Testis (tissue), 3 donors: ENCODE results near the gene CASP2. TPM values are rescaled to one million over a fixed set of nuclear protein-coding genes. Genes with fewer than 3 reads are reported as not detected.

Source experiments
- DNase-seq: peaks from one replicate; pipeline ENCODE4 v3.0.0-alpha.2; 2019
- H3K27ac ChIP-seq, 2 donors: fragments of 200-600 bp; sonication (generic); one replicate each; pipeline ENCODE4 v1.5.1; 2019
- H3K27me3 ChIP-seq: fragments of 200-600 bp; sonication (generic); one replicate; pipeline ENCODE4 v1.5.1; 2019
- H3K36me3 ChIP-seq: fragments of 200-600 bp; sonication (generic); one replicate; pipeline ENCODE4 v1.5.1; 2017; ENCODE audit warnings: low read depth; ENCODE audit errors: missing control alignments
- H3K4me1 ChIP-seq: fragments of 200-600 bp; sonication (generic); one replicate; pipeline ENCODE4 v1.5.1; 2019
- H3K4me3 ChIP-seq, 2 donors: fragments of 200-600 bp; sonication (generic); one replicate each; pipeline ENCODE4 v1.5.1; 2017 to 2019
- H3K9me3 ChIP-seq: fragments of 200-600 bp; sonication (generic); one replicate; pipeline ENCODE4 v1.5.1; 2017
- POLR2A ChIP-seq: fragments of 450-650 bp; IDR thresholded peaks from one replicate; pipeline ENCODE4 v1.6.1; 2017; ENCODE audit warnings: antibody characterized with exemption, mild to moderate bottlenecking, moderate library complexity
- WGBS, 2 donors: methylation state at CpG; one replicate each; pipeline ENCODE4 v1.1.5; 2018; 5-methylcytosine and 5-hydroxymethylcytosine counted together
- intact Hi-C: fragments of 100-400 bp; cut with DNase I; formaldehyde crosslinking; loops from one replicate; pipeline ENCODE4 v1.15.1; 2023; ENCODE audit warnings: low total_unique reads
- polyA plus RNA-seq: library from polyadenylated mRNA; stranded (reverse); fragments of 350-450 nt; fragmentation: Illumina TruSeq; extraction: RNeasy Lipid Tissue Mini Kit (QIAGEN cat#74804); gene quantifications from one replicate; pipeline ENCODE4 v1.2.3, GENCODE V29; 2014; ENCODE audit warnings: low read depth, low replicate concordance; ENCODE audit not compliant: insufficient read depth
- total RNA-seq, 2 donors: library from RNA; depleted of rRNA; stranded (reverse); fragments of >200 nt; gene quantifications; one replicate each; pipeline ENCODE4 v1.2.3, GENCODE V29; 2016
- TF ChIP-seq, protein P1 (sequence below), 3 experiments: fragments of 450-650 bp in 2 of 3; fragments of 200-600 bp in 1 of 3; sonication (generic) in 1 of 3; IDR thresholded peaks; one replicate each; pipeline ENCODE4 v1.5.1; 2016 to 2019; ENCODE audit warnings: antibody characterized with exemption in 3 of 3, mild to moderate bottlenecking in 2 of 3, moderate library complexity in 1 of 3

The CASP2 gene
- total and polyA plus RNA-seq, 3 donors from 2014 or later = 20.7 to 26.5 (median 23.6) TPM

DNA sequence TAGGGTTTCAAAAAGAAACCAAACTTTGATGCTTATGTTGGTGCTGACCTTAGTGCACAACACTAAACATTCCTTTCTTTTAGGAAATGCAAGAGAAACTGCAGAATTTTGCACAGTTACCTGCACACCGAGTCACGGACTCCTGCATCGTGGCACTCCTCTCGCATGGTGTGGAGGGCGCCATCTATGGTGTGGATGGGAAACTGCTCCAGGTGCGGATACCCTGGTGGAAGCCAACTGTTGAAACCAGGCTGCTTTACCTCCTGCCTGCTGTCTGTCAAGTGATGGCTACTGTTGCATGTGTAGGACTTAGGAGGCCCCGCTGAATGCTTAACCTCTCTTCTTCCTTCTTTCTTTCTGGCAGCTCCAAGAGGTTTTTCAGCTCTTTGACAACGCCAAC lies 11.7 kb downstream of the CASP2 start:
- 73 to 79% methylated on average over 8 of the region's 8 CpGs for WGBS, 2 donors
- peak; percentile 53 for DNase-seq
- no peaks in the 10 kb centered on the region for H3K27me3 ChIP-seq
- TF ChIP-seq POLR2A = no peak
- TF ChIP-seq, protein P1, sequence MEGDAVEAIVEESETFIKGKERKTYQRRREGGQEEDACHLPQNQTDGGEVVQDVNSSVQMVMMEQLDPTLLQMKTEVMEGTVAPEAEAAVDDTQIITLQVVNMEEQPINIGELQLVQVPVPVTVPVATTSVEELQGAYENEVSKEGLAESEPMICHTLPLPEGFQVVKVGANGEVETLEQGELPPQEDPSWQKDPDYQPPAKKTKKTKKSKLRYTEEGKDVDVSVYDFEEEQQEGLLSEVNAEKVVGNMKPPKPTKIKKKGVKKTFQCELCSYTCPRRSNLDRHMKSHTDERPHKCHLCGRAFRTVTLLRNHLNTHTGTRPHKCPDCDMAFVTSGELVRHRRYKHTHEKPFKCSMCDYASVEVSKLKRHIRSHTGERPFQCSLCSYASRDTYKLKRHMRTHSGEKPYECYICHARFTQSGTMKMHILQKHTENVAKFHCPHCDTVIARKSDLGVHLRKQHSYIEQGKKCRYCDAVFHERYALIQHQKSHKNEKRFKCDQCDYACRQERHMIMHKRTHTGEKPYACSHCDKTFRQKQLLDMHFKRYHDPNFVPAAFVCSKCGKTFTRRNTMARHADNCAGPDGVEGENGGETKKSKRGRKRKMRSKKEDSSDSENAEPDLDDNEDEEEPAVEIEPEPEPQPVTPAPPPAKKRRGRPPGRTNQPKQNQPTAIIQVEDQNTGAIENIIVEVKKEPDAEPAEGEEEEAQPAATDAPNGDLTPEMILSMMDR (IDR thresholded peaks at IDR 0.05) = peak in 1 of 3 experiments; percentile 37
- no peaks in the 10 kb centered on the region for H3K36me3 ChIP-seq
- H3K9me3 ChIP-seq = no peaks in the 10 kb centered on the region
- intact Hi-C loops = no loop called here
- no peak overlapping the region for H3K4me3 ChIP-seq
- H3K4me1 ChIP-seq = no peaks in the 10 kb centered on the region
- no peak overlapping the region for H3K27ac ChIP-seq

DNA sequence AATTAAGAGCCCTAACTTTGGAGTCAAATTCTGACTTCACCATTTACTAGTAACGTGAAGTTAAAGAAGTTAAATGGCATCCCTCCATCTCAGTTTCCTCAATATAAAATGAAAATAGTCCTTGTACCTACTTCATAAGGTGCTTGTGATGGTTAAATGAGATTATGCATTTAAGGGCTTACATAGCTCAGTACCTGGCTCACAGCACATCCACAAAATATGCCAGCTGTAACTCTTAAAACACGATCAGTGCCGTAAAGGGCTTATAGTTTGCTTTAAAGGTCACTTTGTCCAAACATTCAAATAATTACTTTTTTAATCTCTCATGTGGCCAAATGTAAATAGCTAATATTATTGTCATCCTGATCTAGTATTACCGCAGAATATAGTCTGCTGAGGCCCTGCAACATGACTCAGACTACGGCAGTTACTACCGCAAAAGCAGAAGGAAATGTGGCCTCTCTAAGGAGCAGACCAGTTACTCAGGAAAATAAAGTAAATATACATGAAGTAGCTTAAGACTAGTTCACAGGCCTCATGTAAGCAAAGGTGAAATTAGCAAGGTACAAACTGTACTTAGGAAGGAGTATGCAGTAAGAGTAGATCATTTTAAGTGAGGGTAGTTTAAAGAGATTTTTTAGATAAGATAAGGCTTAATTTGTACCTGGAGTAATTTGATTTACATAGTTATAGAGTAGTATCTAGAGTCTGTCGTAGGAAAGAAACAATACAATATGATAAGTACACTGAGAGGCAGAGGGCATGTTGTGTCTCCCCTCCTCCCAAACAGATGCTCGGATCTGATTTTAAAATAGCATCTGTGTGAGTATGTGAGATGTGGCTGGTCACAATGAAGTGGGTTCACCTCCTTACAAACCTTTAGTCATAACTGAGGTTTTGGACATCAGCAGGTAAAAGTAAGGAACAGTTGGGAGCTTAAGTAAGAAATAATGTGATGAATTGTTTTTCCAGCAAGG lies 13.1 kb downstream of the CASP2 start:
- Histone ChIP-seq H3K27me3 (no peaks in the 10 kb centered on the region), H3K27ac (no peak overlapping the region), H3K36me3 (no peaks in the 10 kb centered on the region), H3K4me3 (no peak overlapping the region), H3K9me3 (no peaks in the 10 kb centered on the region), H3K4me1 (no peaks in the 10 kb centered on the region)
- no peak for DNase-seq
- TF ChIP-seq POLR2A = no peak
- TF ChIP-seq, protein P1 (IDR thresholded peaks at IDR 0.05) = no peak
- intact Hi-C loops = no loop called here
- 85 to 90% methylated on average over 8 of the region's 8 CpGs for WGBS, 2 donors

DNA sequence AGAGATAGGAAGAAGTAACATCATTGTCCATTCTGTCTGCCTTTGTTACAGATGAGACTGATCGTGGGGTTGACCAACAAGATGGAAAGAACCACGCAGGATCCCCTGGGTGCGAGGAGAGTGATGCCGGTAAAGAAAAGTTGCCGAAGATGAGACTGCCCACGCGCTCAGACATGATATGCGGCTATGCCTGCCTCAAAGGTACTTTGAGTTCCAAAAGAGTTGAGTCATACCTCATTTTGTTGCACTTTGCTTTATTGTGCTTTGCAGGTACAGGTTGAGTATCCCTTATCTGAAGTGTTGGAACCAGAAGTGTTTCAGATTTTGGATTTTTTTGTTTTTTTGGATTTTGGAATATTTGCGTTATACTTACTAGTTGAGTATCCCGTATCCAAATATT lies 15.6 kb downstream of the CASP2 start:
- Histone ChIP-seq H3K4me3 (no peak overlapping the region), H3K36me3 (no peaks in the 10 kb centered on the region), H3K27ac (no peak overlapping the region), H3K27me3 (no peaks in the 10 kb centered on the region), H3K4me1 (no peaks in the 10 kb centered on the region), H3K9me3 (no peaks in the 10 kb centered on the region)
- TF ChIP-seq, protein P1 (IDR thresholded peaks at IDR 0.05) = no peak
- TF ChIP-seq POLR2A = no peak
- no peak for DNase-seq
- WGBS, 2 donors = 94 to 95% methylated on average over 10 of the region's 10 CpGs
- intact Hi-C loops = no loop called here

DNA sequence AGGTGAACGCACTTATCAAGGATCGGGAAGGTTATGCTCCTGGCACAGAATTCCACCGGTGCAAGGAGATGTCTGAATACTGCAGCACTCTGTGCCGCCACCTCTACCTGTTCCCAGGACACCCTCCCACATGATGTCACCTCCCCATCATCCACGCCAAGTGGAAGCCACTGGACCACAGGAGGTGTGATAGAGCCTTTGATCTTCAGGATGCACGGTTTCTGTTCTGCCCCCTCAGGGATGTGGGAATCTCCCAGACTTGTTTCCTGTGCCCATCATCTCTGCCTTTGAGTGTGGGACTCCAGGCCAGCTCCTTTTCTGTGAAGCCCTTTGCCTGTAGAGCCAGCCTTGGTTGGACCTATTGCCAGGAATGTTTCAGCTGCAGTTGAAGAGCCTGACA lies 16.8 kb downstream of the CASP2 start:
- no peak for DNase-seq
- WGBS, 2 donors = 90 to 95% methylated on average over 6 of the region's 6 CpGs
- H3K9me3 ChIP-seq = no peaks in the 10 kb centered on the region
- no peaks in the 10 kb centered on the region for H3K27me3 ChIP-seq
- intact Hi-C loops = no loop called here
- H3K4me3 ChIP-seq = no peak overlapping the region
- no peaks in the 10 kb centered on the region for H3K36me3 ChIP-seq
- TF ChIP-seq, protein P1 (IDR thresholded peaks at IDR 0.05) = no peak
- no peak for TF ChIP-seq POLR2A
- no peak overlapping the region for H3K27ac ChIP-seq
- no peaks in the 10 kb centered on the region for H3K4me1 ChIP-seq
